ENCODE measurements around the gene KAT2A.

Gene KAT2A

GRCh38 chr17:42135151-42135550, 14.0 kb upstream of the KAT2A start:
- no peak for DNase-seq

- DNase-seq, result peak; percentile 94
These were observed 12.4 kb upstream of the KAT2A start for GRCh38 chr17:42133461-42134041.

GRCh38 chr17:42132941-42133340, 11.8 kb upstream of the KAT2A start:
- peak; percentile 71 for DNase-seq

GRCh38 chr17:42131981-42132432, 10.8 kb upstream of the KAT2A start:
- no peak for DNase-seq

DNA sequence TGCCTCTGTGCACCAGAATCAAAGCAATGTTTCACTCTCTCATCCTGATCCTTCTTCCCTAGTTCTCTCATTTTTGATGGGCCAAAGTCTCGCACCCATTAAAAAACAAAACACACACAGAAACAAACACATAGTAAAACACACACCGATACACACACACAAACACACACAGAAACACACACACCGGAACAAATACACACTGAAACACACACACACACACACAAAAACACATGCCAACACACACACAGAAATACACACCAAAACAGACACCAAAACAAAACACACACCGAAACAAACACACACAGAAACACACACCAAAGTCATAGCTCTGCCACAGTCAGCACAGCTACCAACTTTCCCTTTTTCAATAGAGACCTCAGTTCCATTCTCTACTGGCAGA, 10.1 kb upstream of the KAT2A start:
- DNase-seq, result no peak

GRCh38 chr17:42130310-42130936, 9.3 kb upstream of the KAT2A start:
- DNase-seq, result no peak

DNA sequence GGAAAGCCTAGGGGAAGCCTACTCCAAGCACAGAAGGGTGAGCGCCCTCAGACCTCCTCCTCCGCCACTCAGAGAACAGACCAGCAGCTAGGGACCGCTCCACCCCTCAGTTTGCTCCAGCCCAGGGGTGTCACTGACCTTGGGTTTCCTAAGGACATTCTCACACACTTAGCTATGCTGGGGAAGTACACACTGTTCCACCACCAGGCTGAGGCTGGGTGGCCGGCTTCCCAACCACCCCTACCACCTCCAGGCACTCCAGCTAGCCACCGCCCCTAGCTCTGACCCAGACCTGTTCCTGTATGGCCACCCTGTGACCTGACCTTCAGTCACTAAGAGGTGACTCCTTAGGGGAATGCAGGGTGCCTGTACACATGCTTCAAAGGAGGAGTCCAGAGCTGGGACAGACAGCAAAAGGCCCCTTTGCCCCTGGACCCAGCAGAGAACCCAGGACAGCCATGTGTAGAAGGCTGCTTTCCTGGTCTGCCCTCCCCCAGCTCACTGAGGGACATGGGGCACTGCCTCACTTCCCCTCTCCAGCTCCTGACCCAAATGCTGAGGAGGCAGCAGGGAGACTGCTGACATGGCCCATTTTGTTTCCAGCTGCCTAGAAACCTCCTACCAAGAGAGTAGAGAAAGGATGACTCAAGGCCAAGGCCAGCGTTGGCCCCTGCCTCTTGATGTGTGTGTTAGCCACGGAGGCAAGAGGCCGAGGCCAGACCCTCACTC, 8.1 kb upstream of the KAT2A start:
- DNase-seq, result no peak

DNA sequence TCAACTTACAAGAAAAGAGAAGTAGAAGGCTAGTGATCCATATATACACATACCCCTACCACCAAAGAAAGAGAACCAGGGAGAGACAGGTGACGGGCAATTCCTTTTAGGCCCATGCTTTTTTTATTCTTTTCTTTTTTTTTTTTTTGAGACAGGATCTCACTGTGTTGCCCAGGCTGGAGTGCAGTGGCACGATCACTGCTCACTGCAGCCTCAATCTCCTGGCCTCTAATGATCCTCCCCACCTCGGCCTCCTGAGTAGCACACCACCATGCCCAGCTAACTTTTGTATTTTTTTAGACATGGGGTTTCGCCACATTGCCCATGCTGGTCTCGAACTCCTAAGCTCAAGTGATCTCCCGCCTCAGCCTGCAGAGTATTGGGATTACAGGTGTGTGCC, 6.2 kb upstream of the KAT2A start:
- DNase-seq, result no peak

GRCh38 chr17:42126836-42127235, 5.7 kb upstream of the KAT2A start:
- DNase-seq, result no peak

DNA sequence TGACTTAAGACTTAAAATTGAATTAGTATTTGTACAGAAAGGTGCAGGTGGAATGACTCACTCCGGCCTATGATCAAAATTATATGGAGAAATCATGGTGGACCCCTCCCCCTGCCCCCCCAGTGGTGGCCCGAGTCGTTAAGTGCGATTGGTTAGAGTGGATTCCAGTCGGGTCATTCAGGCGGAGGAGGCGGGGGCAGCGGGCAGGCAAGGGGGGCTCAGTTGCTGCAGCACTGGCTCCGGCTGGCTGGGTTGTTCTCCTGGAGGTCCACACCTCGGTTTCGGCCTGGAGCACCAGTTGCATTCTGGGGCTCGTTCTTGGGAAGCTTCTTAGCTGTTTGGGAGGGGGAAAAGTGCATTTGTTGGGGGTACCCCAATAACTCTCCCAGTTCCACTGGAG, 4.4 kb upstream of the KAT2A start:
- no peak for DNase-seq

GRCh38 chr17:42124256-42124655, 3.1 kb upstream of the KAT2A start:
- DNase-seq, result no peak

DNA sequence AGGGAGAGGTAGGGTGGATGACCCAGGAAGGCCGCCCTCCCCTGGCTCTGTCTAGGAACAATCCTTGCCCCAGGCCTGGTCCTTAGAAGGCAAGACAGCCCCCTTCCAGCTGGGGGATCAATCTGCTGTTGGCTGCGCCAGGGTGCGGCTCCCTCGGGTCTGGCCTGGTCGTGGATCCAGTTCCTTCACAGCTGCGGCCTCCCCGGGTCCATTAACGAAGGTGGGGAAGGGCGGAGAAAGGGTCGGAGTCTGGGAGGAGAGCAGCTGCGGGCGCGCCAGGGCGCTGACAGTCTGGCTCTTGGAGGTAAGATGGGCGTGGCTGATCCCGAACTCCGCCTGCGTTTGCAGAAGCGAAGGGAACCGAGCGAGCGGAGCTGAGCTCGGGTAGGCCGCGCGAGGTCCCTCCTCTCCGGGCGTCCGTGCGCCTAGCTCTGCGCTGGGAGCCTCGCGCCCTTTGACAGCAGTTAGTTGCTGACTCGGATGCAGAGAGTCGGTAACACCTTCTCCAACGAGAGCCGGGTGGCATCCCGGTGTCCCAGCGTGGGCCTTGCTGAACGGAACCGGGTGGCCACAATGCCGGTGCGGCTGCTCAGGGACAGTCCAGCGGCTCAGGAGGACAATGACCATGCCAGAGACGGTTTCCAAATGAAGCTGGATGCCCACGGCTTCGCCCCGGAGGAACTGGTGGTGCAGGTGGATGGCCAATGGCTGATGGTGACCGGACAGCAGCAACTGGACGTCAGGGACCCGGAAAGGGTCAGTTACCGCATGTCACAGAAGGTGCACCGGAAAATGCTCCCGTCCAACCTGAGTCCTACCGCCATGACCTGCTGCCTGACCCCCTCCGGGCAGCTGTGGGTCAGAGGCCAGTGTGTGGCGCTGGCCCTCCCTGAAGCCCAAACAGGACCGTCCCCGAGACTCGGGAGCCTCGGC, 1.5 kb upstream of the KAT2A start, which contains the start of gene HSPB9:
TSS of gene HSPB9 (plus strand) at position 434 of the 933 bp plus-strand sequence. CDS start at position 481, 47 bp downstream.
- DNase-seq, result peak; percentile 70

GRCh38 chr17:42120161-42120769, 902 bp downstream of the KAT2A start:
- DNase-seq, result no peak

- DNase-seq, result no peak
These were observed 1.9 kb downstream of the KAT2A start for GRCh38 chr17:42119301-42119700.

DNA sequence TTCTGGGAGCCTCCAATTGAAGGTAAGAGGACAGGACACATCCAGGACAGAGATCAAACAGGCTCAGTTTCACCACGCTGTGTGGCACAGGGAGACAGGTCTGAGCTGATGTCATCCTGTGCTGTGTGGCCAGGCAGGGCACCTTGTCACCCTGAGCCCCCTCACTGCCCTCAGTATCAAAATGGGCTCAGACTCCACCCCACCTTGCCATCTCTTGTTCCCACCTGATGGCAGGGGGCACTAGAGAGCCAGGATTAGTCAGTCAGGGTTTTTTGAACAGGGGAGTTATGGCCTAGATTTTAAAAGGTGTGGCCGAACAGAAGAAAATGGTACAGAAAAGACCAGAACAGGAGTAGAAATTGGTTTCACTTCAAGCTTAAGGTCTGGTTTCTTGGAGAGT, 2.6 kb downstream of the KAT2A start:
- peak; percentile 29 for DNase-seq

DNA sequence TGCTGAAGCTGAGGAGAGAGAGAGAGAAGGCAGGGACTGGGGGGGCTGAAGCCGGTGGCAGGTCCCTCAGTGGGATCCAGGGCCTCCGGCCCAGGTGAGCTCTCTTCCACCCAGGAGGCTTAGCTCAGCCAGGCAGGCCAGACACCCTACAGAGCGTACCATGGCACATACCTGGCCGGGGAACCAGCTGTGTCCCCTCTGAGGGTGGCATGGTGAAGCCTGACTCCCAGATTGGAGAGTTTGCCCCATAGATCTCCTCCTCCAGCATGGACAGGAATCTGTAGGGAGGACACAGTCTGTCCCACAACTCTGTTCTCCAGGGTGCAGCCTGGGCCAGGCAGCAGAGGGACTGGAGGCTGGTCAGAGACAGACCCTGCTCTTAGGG, 3.0 kb downstream of the KAT2A start:
- no peak for DNase-seq

DNA sequence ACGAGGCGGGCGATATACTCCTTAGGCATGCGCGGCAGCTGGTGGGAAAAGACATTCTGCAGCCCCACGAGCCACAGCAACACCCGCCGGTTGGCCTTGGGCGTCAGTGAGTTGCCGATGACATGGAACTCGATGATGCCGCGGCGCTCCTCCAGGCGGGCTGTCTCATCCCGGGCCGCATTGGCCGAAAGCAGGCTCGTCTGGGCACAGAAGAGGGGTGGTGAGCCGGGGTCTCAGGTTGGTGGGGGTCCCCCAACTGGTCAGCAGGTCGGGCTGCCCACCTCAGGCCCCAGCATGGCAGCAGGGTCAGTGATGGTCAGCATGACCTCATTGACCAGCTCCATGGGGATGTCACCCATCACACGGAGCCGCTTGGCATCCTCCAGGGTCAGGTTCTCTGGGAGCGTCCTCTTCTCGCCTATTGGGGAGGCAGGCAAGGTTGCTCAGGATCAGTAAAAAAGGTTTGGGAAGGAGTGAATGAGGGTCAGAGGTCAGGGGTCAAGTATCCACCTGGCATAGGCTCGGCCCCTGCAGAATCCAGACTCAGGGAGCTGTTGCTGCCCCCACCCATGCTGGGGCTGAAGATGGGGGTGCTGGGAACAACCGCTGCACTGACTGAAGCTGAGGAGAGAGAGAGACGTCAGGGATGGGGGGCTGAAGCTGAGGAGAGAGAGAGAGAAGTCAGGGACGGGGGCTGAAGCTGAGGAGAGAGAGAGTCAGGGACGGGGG, 3.6 kb downstream of the KAT2A start:
- DNase-seq, result no peak

- peak; percentile 58 for DNase-seq
These were observed 4.3 kb downstream of the KAT2A start for GRCh38 chr17:42116705-42117396.

GRCh38 chr17:42114118-42114517, 7.0 kb downstream of the KAT2A start:
- DNase-seq, result no peak

DNA sequence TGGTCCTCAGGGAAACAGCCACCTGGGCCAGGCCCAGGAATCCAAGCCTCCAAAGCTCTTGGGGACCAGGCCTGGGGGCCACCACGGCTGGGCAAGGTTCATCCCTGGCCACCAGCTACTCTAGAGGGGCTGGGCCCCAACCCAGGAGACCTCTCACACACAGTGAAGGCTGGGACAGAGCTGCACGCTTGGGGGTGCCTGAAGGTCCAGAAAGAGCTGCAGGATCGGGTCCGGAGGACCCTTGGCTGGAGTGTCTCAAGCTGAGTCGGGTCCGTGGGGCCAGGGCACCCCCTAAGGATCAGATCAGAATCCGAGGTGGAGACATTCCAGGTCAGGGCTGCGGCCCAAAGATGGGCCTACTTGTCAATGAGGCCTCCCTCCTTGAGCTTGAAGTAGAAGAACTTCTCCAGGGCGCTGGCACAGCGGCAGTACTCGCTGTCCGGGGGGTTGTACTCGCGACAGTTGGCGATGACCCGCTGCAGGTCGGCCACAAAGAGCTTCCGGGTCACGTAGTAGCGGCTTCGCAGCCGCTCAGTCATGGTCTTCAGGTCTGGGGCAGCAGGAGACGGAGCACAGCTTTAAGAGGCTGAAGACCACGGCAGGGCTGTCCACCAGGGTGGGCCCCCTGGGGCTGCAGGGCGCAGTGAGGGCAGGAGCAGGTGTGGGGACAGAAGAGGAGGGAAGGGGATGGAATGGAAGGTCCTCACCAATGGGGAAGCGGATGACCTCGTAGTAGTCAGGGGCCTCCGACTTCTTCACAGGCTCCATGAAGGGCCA, 7.7 kb downstream of the KAT2A start:
- DNase-seq, result no peak

All from NCI-H1105 treated with DMSO at 0.1 percent for 48 hours (cell line).